ENCODE measurements around the gene CDH26.

The CDH26 gene
- total RNA-seq = 0.05 to 1.8 (median 0.55) reads per million in 18 experiments

DNA sequence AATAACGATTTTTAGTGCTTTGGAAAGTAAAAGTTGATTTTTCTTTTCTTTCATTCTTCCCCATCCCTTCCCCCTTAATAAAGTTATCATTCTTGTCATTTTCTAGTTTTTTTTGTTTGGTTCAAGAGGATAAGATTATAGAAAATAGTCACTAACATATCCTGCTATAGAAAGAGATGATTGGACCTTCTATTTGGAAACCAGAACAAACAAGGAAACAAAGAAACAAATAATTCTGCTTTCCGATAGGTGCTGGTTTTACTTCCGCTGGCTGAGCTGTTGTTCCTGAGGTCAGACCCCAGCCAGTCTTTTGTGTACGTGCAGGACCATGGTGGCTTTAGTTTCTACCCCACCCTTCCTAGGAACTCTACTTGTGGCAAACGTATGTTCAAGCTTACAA is at the start of gene CDH26:
Gene CDH26, plus strand, starts transcription at position 301 of the 400 bp plus-strand sequence. CDS start 304 bp downstream, outside the sequence.
- DNase-seq = no peak

- no peak for DNase-seq
These were observed 49.4 kb upstream of the CDH26 start for GRCh38 chr20:59908855-59909254.

GRCh38 chr20:59911041-59911440 is 47.2 kb upstream of the CDH26 start:
- DNase-seq = no peak

GRCh38 chr20:59912609-59913008 is 45.6 kb upstream of the CDH26 start:
- peak; percentile 72 to 75 for DNase-seq

DNA sequence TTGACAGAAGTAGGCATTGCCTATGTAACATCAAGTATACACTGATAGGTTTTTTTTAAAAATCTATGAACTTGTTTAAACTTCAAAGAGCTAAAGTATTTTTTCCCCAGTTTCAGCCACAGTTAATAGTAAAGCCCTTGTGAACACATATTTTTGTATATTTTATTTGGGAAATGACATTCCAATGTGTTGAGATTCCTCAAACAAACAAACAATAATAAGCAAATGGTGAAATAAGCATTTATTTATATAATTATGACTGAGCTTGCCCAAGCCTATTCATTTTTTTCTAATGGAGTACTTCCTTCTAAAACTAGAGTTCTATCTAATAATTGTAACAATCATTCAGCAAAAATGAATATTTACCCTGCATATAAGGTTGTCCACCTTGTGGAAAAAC is 37.3 kb upstream of the CDH26 start:
- no peak for DNase-seq

DNA sequence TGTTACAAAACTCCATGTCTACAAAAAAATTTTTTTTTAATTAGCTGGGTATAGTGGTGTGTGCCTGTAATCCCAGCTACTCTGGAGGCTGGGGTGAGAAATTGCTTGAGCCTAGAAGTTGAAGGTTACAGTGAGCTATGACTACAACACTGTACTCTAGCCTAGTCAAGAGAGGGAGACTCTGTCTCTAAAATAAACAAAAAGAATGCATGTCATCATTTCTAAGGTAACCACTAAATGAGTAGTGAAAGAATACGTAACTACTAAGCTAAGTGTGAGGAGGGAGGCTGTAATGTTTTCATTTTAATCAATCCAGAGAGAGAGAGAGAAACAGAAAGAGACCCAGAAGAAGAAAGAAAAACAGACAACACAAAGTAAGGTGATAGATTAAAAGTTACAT is 34.7 kb upstream of the CDH26 start:
- DNase-seq = no peak

DNA sequence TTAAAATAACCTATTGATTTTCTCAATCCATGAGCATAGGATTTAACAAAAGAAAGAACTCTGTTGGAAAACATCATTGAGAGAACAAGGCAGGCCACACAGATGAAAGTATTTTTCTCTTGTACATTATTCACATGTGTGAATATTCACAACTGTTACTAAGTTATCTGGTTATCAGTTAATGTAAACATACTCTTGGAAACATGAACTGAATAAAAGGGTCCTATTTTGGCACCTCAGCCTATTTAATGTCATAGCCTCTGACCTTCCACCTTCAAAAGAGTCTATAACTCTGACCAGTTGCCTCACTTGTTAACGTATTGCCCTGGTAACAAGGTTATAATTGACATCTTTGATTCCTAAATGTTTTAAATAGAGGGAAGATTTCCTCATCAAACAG is 32.9 kb upstream of the CDH26 start:
- no peak for DNase-seq

DNA sequence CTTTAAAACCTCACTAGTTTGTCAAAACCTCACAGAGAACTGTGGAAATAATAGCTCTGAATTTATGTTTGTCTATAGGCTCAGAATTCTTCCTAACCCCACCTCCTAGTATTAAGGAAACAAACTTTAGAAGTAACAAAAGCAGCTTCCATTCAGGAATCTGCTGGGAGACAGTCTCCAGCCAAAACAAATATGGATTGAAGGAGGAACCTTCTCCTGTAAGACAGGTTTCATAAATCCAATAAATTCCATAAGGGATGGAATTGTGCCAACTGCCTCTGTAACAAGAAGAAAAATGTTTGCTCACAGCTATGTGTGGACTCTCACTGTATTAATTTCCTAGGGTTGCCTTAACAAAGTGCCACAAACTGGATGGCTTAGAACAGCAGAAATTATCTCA is 32.3 kb upstream of the CDH26 start:
- DNase-seq = no peak

- no peak for DNase-seq
These were observed 26.5 kb upstream of the CDH26 start for GRCh38 chr20:59931511-59932312.

GRCh38 chr20:59932616-59933295 is 25.5 kb upstream of the CDH26 start:
- no peak for DNase-seq

GRCh38 chr20:59933296-59933848 is 24.9 kb upstream of the CDH26 start, which contains the start of gene SYCP2:
Gene SYCP2 (minus strand): TSS chr20:59933637. CDS start chr20:59922413, 11,224 bp downstream.
- no peak for DNase-seq

DNA sequence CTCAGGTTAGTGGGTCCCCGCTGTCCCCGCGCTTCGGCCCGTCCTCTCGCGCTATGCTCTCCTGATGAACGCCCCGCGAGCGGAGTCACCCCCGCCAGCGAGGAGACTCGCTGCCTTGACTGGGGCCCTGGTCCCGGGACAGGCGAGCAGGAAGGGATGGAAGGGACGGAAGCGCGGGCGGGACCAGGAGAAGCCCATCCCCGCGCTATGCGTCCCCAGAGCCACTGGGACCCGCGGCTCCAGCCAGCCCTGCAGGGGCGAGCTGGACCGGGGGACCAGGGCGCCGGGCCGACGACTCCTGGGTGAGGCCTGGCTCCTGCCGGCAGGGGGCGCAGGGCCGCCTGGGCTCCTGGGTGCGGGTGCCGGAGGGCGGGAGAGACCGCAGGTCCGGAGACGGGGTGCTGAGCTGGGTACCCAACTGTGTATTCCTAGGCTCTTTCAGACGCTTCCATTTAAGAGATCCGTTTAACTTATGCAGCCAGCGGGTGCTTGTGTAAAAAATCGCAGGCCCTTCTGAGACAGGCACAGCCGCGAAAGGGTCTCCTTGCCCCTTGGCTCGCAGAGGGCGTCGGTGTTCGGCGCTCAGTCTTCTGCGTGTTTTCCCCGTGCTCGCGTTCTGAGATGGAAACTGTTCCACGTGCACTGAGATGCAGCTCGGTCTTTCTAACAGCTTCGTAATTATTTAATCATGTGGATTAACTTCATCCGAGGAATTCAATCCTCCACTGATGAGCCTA is 24.2 kb upstream of the CDH26 start:
- peak; percentile 61 to 63 for DNase-seq

- DNase-seq = no peak
These were observed 22.6 kb upstream of the CDH26 start for GRCh38 chr20:59935457-59936185.

- no peak for DNase-seq
These were observed 21.8 kb upstream of the CDH26 start for GRCh38 chr20:59936409-59936808.

DNA sequence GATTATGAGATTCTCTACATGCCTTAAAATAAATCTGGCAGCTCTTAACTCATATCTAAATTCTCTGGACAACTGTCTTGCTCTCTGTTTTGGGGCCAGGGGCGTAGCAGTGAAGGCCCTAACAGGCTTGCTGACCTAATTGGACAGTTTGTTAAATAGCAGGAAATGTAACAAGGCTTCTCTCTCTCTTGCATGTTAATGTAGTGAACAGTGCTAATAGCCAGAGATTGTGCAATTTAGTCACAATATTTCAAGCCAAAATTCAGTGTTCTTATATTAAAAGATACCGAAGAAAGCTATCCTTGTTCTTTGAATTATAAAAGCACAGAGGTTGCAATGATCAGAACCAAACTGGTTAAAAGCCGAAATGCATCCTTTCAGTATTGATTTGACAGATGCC is 21.1 kb upstream of the CDH26 start:
- DNase-seq = no peak

DNA sequence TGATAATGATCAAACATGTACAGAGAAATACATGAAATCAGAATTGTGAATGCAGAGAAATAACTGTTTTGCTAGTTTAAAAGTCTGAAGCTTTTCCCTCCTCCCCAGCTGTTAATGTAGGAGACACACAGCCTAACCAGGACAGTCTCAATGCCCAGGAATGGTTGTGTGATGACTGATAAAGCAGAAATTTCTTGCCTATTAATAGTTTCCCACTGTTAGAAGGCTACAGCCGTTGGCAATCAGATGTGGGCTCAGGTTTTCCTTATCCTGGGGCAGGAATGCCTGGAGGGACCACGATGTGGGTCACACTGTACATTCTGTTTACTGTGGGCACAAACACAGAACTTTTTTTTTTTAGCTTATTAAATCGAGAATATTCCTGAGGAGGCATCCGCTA is 20.0 kb upstream of the CDH26 start:
- DNase-seq = no peak

GRCh38 chr20:59938696-59939051 is 19.5 kb upstream of the CDH26 start:
- DNase-seq = no peak

DNA sequence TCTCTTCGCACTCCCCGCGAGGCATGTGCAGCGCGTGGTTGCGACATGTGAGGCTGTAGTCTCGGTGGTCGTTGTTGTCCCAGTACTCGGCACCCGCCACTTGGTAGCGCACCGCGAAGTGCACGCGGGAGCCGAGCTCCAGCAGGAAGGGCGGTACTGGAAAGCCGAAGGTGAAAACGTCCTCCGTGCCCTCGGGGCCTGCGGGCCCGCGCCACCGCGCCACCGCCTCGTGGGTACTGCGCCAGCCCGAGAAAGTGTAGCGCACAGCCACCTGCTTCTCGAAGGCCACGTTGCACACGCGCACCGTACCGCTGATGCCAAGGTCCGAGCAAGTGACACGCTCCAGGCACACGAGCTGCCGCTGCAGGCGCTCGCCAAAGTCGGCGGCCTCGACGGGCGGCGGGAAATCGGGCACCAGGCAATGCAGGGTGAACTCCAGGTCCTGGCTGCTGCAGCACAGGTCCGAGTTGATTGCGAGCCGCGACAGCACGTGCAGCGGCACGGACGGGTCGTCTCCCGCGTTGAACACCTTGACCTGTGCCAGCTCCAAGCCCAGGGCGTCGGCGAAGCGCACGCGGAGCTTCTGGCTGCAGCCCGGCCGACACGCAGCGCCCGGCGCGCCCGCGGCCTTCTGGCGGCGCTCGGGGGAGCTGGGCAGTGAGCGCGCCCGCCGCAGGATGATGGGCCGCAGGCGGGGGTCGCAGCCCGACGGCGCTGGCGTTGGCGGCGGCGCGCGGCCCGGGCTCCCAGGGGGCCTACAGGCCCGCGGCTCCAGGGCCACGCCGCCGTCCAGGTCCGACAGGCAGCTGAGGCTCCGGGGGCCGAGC is 19.0 kb upstream of the CDH26 start:
- DNase-seq = no peak

DNA sequence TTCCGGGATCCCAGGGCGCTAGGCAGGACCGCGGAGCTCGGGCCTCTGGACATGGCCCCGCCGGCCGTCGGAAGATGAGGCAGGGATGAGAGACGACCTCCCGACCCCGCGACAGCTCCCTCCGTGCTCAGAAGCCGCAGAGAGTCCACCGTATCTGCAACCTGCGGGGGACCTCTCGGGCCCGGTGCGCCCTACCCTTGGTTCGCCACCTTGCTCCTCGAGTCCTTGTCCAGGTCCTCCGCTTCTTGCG is 18.4 kb upstream of the CDH26 start:
- DNase-seq = peak in 1 of 2 donors; percentile 37

GRCh38 chr20:59940129-59940955 is 17.9 kb upstream of the CDH26 start, which contains the start of the genes FAM217B and PPP1R3D:
Gene FAM217B (plus strand): TSS chr20:59940389. CDS start chr20:59943944, 3,555 bp downstream.
Gene PPP1R3D (minus strand): TSS chr20:59940305. CDS start chr20:59939931, 374 bp downstream.
- DNase-seq = peak; percentile 98

DNA sequence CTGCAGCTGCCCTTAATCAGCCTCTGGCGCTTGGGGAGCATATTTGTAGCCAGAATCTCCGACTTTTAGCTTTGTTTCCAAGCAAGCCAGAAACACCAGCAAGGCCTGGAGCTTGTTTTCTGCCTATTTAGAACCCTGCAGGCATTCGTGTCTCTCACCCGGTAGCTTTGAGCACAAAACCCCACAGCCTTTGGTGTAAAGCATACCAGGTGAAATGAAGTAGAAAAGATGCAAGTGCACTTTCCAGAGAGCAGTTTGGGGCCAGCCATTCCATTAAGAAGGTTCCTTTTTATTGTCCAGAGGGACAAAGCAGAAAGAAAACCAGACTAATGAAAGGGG is 17.3 kb upstream of the CDH26 start:
- DNase-seq = no peak

Measured in inflammatory macrophage (primary cell).